Spleen (tissue), 11 donors: ENCODE measurements around the gene IL19. TPM values are rescaled to one million over a fixed set of nuclear protein-coding genes. Genes with fewer than 3 reads are reported as not detected.

Source experiments
- DNase-seq: peaks from one replicate; pipeline ENCODE4 v3.0.0-alpha.2; 2020
- H3K27ac ChIP-seq, 8 donors: fragments of 200-600 bp; sonication (generic) in 7 of 8; 1 replicate in 4 of 8; 2 replicates in 4 of 8; pipeline versions ENCODE4 v1.5.0 to v1.8.0; 2016 to 2021; ENCODE audit warnings: inconsistent platforms in 4 of 8, mild to moderate bottlenecking in 4 of 8, moderate library complexity in 1 of 8
- H3K27me3 ChIP-seq, 7 donors: fragments of 200-600 bp; sonication (generic) in 6 of 7; replicated peaks in 1 of 7; 1 replicate in 4 of 7; 2 replicates in 3 of 7; pipeline versions ENCODE4 v1.5.0 to v1.8.0; 2016 to 2021; ENCODE audit warnings: inconsistent platforms in 3 of 7, mild to moderate bottlenecking in 1 of 7
- H3K36me3 ChIP-seq, 6 donors: fragments of 200-600 bp; sonication (generic) in 5 of 6; 1 replicate in 4 of 6; 2 replicates in 2 of 6; pipeline versions ENCODE4 v1.5.0 to v1.8.0; 2016 to 2021; ENCODE audit warnings: inconsistent platforms in 2 of 6
- H3K4me1 ChIP-seq, 6 donors: fragments of 200-600 bp; sonication (generic) in 5 of 6; 1 replicate in 3 of 6; 2 replicates in 3 of 6; pipeline versions ENCODE4 v1.5.0 to v1.8.0; 2016 to 2021; ENCODE audit warnings: inconsistent platforms in 3 of 6
- H3K4me3 ChIP-seq, 8 donors: fragments of 200-600 bp; sonication (generic) in 7 of 8; 1 replicate in 4 of 8; 2 replicates in 4 of 8; pipeline versions ENCODE4 v1.5.0 to v1.8.0; 2016 to 2021; ENCODE audit warnings: inconsistent platforms in 4 of 8, mild to moderate bottlenecking in 4 of 8, moderate library complexity in 2 of 8
- H3K9me3 ChIP-seq, 8 donors: fragments of 200-600 bp; sonication (generic) in 7 of 8; 1 replicate in 4 of 8; 2 replicates in 4 of 8; pipeline versions ENCODE4 v1.5.0 to v1.8.0; 2016 to 2021; ENCODE audit warnings: inconsistent platforms in 4 of 8
- CTCF ChIP-seq, 11 experiments: fragments of 200-600 bp in 7 of 11; fragments of 450-650 bp in 4 of 11; sonication (generic) in 4 of 11; IDR thresholded peaks in 8 of 11; conservative IDR thresholded peaks in 3 of 11; 1 replicate in 7 of 11; 2 replicates in 4 of 11; pipeline versions ENCODE4 v1.4.0 to v1.8.0; 2016 to 2021; ENCODE audit warnings: antibody characterized with exemption in 11 of 11, inconsistent platforms in 4 of 11, mild to moderate bottlenecking in 1 of 11
- POLR2A ChIP-seq, 3 donors: fragments of 450-650 bp; IDR thresholded peaks; one replicate each; pipeline ENCODE4 v1.5.1; 2017; ENCODE audit warnings: antibody characterized with exemption in 3 of 3, mild to moderate bottlenecking in 1 of 3
- POLR2AphosphoS5 ChIP-seq, 3 donors: sonication (generic); formaldehyde crosslinking; IDR thresholded peaks; one replicate each; pipeline ENCODE4 v1.5.1; 2017; ENCODE audit warnings: antibody characterized with exemption in 3 of 3
- WGBS, 5 donors: extraction: QIAGEN DNeasy Blood & Tissue Kit in 3 of 5; methylation state at CpG; one replicate each; pipeline versions ENCODE4 v1.1.5 to v1.1.7; 2013 to 2018; 5-methylcytosine and 5-hydroxymethylcytosine counted together
- intact Hi-C: fragments of 100-400 bp; cut with DNase I; formaldehyde crosslinking; loops from one replicate; pipeline ENCODE4 v1.15.0; 2023; ENCODE audit warnings: low total_unique reads
- polyA plus RNA-seq, 3 donors: library from polyadenylated mRNA; stranded (reverse); fragments of 200-250 nt; gene quantifications; one replicate each; pipeline ENCODE4 v1.2.1, GENCODE V29; 2013
- total RNA-seq, 7 donors: library from RNA; depleted of rRNA in 3 of 7; stranded (reverse); fragments of >200 nt in 3 of 7; fragmentation: NEBNext Ultra II Directional in 4 of 7; extraction: Animal tissue kit (Norgen Biotek cat#: 25700) in 4 of 7; gene quantifications; one replicate each; pipeline versions ENCODE4 v1.1.0 to v1.2.1, GENCODE V29; 2016 to 2021
- donor health status: healthy with polysubstance abuse.
- donor health status: DM: no; HTN: no; CAD: no; lungs with moderate emphysema.
- donor health status: DM: no; HTN: no; CAD: no.
- donor health status: Bipolar disorder and iron deficiency.
- donor health status: healthy.
- donor health status: DM: no; HTN: no; CAD: no.
- donor health status: DM: yes; HTN: yes; CAD: no.

Gene IL19
- total and polyA plus RNA-seq, 10 donors: 0.09 to 2.2 (median 0.12) TPM; not detected in 7

GRCh38 chr1:206753141-206753540, 17.4 kb upstream of the IL19 start:
- WGBS, 5 donors: 82 to 92% (median 88%) methylated on average over 3 of the region's 3 CpGs
- no peaks in the 10 kb centered on the region for H3K9me3 ChIP-seq

GRCh38 chr1:206754011-206754410, 16.6 kb upstream of the IL19 start:
- Histone ChIP-seq H3K27ac (peak overlapping the region in 3 of 8 donors; percentile 31 to 55 (median 43)), H3K36me3 (no peaks in the 10 kb centered on the region), H3K27me3 (no peaks in the 10 kb centered on the region), H3K9me3 (no peaks in the 10 kb centered on the region), H3K4me3 (no peak overlapping the region), H3K4me1 (peaks cover 0 to 26% (median 18%) of the 10 kb centered on the region in 6 donors)
- 68 to 85% (median 78%) methylated on average over 1 of the region's 1 CpG for WGBS, 5 donors
- DNase-seq: no peak
- intact Hi-C loops: no loop called here
- TF ChIP-seq CTCF (IDR thresholded peaks at IDR 0.05 in 8 of 11, conservative IDR thresholded peaks at IDR 0.05 in 3 of 11) (no peak), POLR2AphosphoS5 (IDR thresholded peaks at IDR 0.05) (no peak), POLR2A (IDR thresholded peaks at IDR 0.05) (no peak)

More at GRCh38 chr1:206753141-206753540, 17.4 kb upstream of the IL19 start:
- H3K4me1 ChIP-seq: peaks cover 0 to 24% (median 12%) of the 10 kb centered on the region in 6 donors
- peak overlapping the region in 4 of 8 donors; percentile 9 to 55 (median 36) for H3K27ac ChIP-seq
- no peak for DNase-seq
- no peaks in the 10 kb centered on the region for H3K27me3 ChIP-seq
- no peak for TF ChIP-seq POLR2A (IDR thresholded peaks at IDR 0.05)
- TF ChIP-seq POLR2AphosphoS5 (IDR thresholded peaks at IDR 0.05): no peak
- TF ChIP-seq CTCF (IDR thresholded peaks at IDR 0.05 in 8 of 11, conservative IDR thresholded peaks at IDR 0.05 in 3 of 11): no peak
- no peak overlapping the region for H3K4me3 ChIP-seq
- intact Hi-C loops: no loop called here
- no peaks in the 10 kb centered on the region for H3K36me3 ChIP-seq

GRCh38 chr1:206757524-206758266, 12.9 kb upstream of the IL19 start:
- 49 to 62% (median 53%) methylated on average over 13 of the region's 13 CpGs for WGBS, 5 donors
- peak overlapping the region in 7 of 8 donors; percentile 16 to 82 (median 57) for H3K27ac ChIP-seq
- H3K4me1 ChIP-seq: peaks cover 0 to 45% (median 21%) of the 10 kb centered on the region in 6 donors
- H3K27me3 ChIP-seq: no peaks in the 10 kb centered on the region
- peak in 1 of 3 donors; percentile 26 for TF ChIP-seq POLR2AphosphoS5 (IDR thresholded peaks at IDR 0.05)
- no peak for TF ChIP-seq CTCF (IDR thresholded peaks at IDR 0.05 in 8 of 11, conservative IDR thresholded peaks at IDR 0.05 in 3 of 11)
- no peak for DNase-seq
- H3K9me3 ChIP-seq: no peaks in the 10 kb centered on the region
- H3K36me3 ChIP-seq: no peaks in the 10 kb centered on the region
- H3K4me3 ChIP-seq: peak overlapping the region in 1 of 8 donors; percentile 43
- intact Hi-C loops: no loop called here

GRCh38 chr1:206760590-206760989, 10.0 kb upstream of the IL19 start:
- intact Hi-C loops: no loop called here
- Histone ChIP-seq H3K27ac (peak overlapping the region in 2 of 8 donors; percentile 45 to 48), H3K36me3 (no peaks in the 10 kb centered on the region), H3K9me3 (no peaks in the 10 kb centered on the region), H3K4me3 (no peak overlapping the region), H3K27me3 (no peaks in the 10 kb centered on the region), H3K4me1 (peaks cover 1 to 50% (median 25%) of the 10 kb centered on the region in 6 donors)
- 80 to 94% (median 83%) methylated on average over 1 of the region's 1 CpG for WGBS, 5 donors
- no peak for DNase-seq
- no peak for TF ChIP-seq POLR2AphosphoS5 (IDR thresholded peaks at IDR 0.05)
- no peak for TF ChIP-seq CTCF (IDR thresholded peaks at IDR 0.05 in 8 of 11, conservative IDR thresholded peaks at IDR 0.05 in 3 of 11)
